HFF-Myc (cell line): ENCODE data around the gene COL8A1.

ENCODE experiments used
- DNase-seq: peaks from one replicate; pipeline ENCODE4 v3.0.0-alpha.2; 2011; ENCODE audit warnings: low read depth; ENCODE audit errors: extremely low read depth
- H3K4me3 ChIP-seq: replicated peaks from 2 replicates; pipeline ENCODE4 v1.5.1; 2011; ENCODE audit warnings: low read depth, mild to moderate bottlenecking, control low read depth, low read length
- CTCF ChIP-seq: IDR thresholded peaks from 2 replicates; pipeline ENCODE4 v1.5.1; 2012; ENCODE audit warnings: mild to moderate bottlenecking, low read depth, low read length, control low read depth; ENCODE audit errors: missing control alignments

The COL8A1 gene

GRCh38 chr3:99699841-99700240 is 61.4 kb downstream of the COL8A1 start:
- TF ChIP-seq CTCF = no peak
- DNase-seq = no peak
- no peak overlapping the region for H3K4me3 ChIP-seq

- no peak for DNase-seq
- no peak for TF ChIP-seq CTCF
Observed at GRCh38 chr3:99700631-99701268, 62.4 kb downstream of the COL8A1 start.

DNA sequence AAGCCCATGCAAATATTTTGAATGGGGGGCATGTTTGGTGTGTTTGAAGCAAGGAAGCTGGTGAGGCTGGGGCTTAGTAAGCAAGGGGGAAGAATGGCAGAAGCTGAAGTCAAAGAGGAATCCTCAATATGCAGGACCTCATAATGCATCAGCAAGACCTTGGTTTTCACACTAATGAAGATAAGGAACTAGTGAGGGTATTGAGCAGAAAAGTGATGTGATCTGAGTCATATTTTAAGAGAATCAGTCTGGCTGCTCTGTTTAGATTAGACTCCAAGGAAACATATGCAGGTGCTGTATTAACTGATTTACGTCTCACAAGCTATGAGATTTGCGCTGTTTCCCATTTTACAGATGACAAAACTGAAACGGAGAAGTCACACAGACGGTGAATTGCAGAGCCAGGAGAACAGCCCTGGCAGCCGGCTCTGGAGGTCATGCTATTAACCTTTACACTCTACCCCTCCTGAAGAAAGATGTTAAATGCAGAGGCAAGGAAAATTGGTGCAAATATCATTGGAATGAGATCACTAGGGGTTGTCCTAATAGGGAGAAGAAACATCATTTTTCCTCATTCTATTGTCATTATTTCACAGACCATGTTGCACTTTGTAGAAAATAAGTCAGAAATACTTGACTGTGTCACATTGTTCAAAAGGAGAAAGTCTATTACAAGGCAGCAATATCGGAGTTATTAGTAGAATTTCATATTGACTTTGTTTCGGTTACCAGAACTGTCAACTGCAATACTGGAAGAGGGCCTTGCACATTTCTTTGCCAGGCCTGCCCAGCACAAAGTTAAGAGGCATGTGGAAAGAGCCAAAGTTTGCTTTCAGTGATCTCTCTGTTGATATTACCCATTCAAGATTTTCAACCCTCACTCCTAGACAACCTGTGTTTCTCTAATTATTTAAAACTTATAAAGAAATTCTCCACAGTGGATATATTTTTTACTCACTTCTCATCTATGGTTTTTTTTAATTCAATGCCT is 64.9 kb downstream of the COL8A1 start:
- H3K4me3 ChIP-seq = no peak overlapping the region
- TF ChIP-seq CTCF = no peak

More at GRCh38 chr3:99700631-99701268, 62.4 kb downstream of the COL8A1 start:
- no peak overlapping the region for H3K4me3 ChIP-seq

GRCh38 chr3:99704417-99704816 is 66.0 kb downstream of the COL8A1 start:
- DNase-seq = no peak
- TF ChIP-seq CTCF = no peak
- no peak overlapping the region for H3K4me3 ChIP-seq

More for the DNA sequence above, 64.9 kb downstream of the COL8A1 start:
- DNase-seq = no peak

GRCh38 chr3:99706410-99706809 is 68.0 kb downstream of the COL8A1 start:
- no peak overlapping the region for H3K4me3 ChIP-seq
- no peak for DNase-seq
- no peak for TF ChIP-seq CTCF

DNA sequence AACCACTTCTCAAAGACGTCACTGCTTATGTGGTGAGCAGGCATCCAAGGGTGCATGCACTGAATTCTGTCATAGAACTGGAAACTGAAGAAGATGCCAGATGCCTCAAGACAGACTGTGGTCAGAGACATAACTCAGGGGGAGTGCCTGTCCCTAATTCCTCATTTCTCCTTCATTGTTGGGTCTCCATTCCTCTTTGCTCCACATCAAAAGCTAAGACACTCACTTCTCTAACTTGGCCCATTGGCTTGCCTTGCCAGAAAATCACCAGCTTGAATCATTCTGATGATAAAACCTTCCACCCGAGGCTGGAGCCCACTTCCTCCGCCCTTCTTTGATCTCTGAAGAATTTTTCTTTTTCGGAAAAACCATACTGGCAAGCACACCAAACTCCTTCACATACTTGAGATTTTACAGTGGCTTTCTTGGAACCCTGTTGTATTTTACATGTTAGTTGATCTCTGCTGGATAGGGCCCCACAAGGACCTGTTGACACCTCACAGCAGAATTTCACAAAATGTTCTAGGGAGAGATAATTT is 69.9 kb downstream of the COL8A1 start:
- DNase-seq = no peak

More for the DNA sequence above, 69.9 kb downstream of the COL8A1 start:
- no peak for TF ChIP-seq CTCF
- H3K4me3 ChIP-seq = no peak overlapping the region
